GM10248 (cell line): Measurements from ENCODE around the gene CNOT8.
"Not testable (repeated sequence)": the region's sequence is repeated elsewhere in the genome, so short reads cannot be mapped to it uniquely, and the experiment has no call there.

Experiments used
- CTCF ChIA-PET: fragments of 300-600 bp; sonication (Branson Sonifier 250); formaldehyde crosslinking; extraction: SDS; loops from one replicate; lab custom pipeline; 2021; ENCODE audit warnings: antibody characterized with exemption; lab: Yijun Ruan, JAX
- POLR2A ChIA-PET: fragments of 350-650 bp; sonication (Branson Sonifier 250); formaldehyde crosslinking; extraction: SDS; loops from one replicate; lab custom pipeline; 2020; ENCODE audit warnings: antibody characterized with exemption; lab: Yijun Ruan, JAX
- DNase-seq: peaks from one replicate; pipeline ENCODE4 v3.0.0; 2012; ENCODE audit errors: extremely low spot score
- CTCF ChIP-seq: IDR thresholded peaks from 2 replicates; pipeline ENCODE4 v1.5.1; 2012; ENCODE audit warnings: mild to moderate bottlenecking, low read depth; ENCODE audit errors: extremely low read depth, missing control alignments, control extremely low read depth

The CNOT8 gene

GRCh38 chr5:154815684-154816247, 42.7 kb upstream of the CNOT8 start:
- ChIA-PET POLR2A (no interaction called here), CTCF (no interaction called here)
- DNase-seq, result no peak
- TF ChIP-seq CTCF, result no peak

GRCh38 chr5:154816891-154817492, 41.4 kb upstream of the CNOT8 start:
- POLR2A ChIA-PET, result no interaction called here
- TF ChIP-seq CTCF, result no peak
- CTCF ChIA-PET, result interaction anchor here (1.7 kb wide), 1 partner anchor 18 kb away, joined by 3 read pairs; no protein-coding TSS in a partner anchor
- no peak for DNase-seq

GRCh38 chr5:154817815-154818214, 40.6 kb upstream of the CNOT8 start:
- TF ChIP-seq CTCF, result no peak
- no peak for DNase-seq
- CTCF ChIA-PET, result interaction anchor here (1.7 to 1.9 kb wide), 2 partner anchors 8 to 17 kb away, joined by 3 to 5 read pairs; no protein-coding TSS in a partner anchor
- POLR2A ChIA-PET, result no interaction called here

GRCh38 chr5:154818471-154819116, 39.8 kb upstream of the CNOT8 start:
- CTCF ChIA-PET, result interaction anchor here (0.9 to 1.9 kb wide), 2 partner anchors 9 to 169 kb away, joined by 3 to 5 read pairs; no protein-coding TSS in a partner anchor
- POLR2A ChIA-PET, result no interaction called here
- no peak for DNase-seq

GRCh38 chr5:154819546-154819945, 38.9 kb upstream of the CNOT8 start:
- no peak for TF ChIP-seq CTCF
- CTCF ChIA-PET, result interaction anchor here (0.9 to 1.9 kb wide), 3 partner anchors 10 to 170 kb away, joined by 3 to 5 read pairs (median 3); no protein-coding TSS in a partner anchor
- POLR2A ChIA-PET, result no interaction called here
- DNase-seq, result no peak

More at GRCh38 chr5:154818471-154819116, 39.8 kb upstream of the CNOT8 start:
- no peak for TF ChIP-seq CTCF

GRCh38 chr5:154820383-154820782, 38.0 kb upstream of the CNOT8 start:
- no peak for DNase-seq
- ChIA-PET POLR2A (no interaction called here), CTCF (interaction anchor here (1.2 kb wide), 1 partner anchor 9 kb away, joined by 3 read pairs; no protein-coding TSS in a partner anchor)
- TF ChIP-seq CTCF, result no peak

- DNase-seq, POLR2A ChIA-PET: not testable (repeated sequence)
- CTCF ChIA-PET, result interaction anchor here (0.9 to 1.3 kb wide), 3 partner anchors 18 to 173 kb away, joined by 3 read pairs; no protein-coding TSS in a partner anchor
These were observed 35.5 kb upstream of the CNOT8 start for GRCh38 chr5:154822896-154823295.
